K562 (cell line): ENCODE data around the gene MUC3A. TPM values are rescaled to one million over a fixed set of nuclear protein-coding genes. Genes with fewer than 3 reads are reported as not detected.

Source experiments
- ATF1 ChIP-seq, 2 experiments: fragments of 450-650 bp in 1 of 2; IDR thresholded peaks; 2 replicates each; pipeline ENCODE4 v1.6.1; 2016; ENCODE audit warnings: missing compliant biosample characterization in 1 of 2, missing genetic modification characterization in 1 of 2
- BHLHE40 ChIP-seq: IDR thresholded peaks from 2 replicates; pipeline ENCODE4 v1.6.1; 2011; ENCODE audit warnings: low read length, improper control_type of control experiment
- CBX1 ChIP-seq: sonication (generic); IDR thresholded peaks from 2 replicates; pipeline ENCODE4 v1.6.1; 2016; ENCODE audit warnings: antibody characterized with exemption, low read depth, mild to moderate bottlenecking
- CXXC5 ChIP-seq: fragments of 250-450 bp; sonication (Bioruptor Pico); IDR thresholded peaks from 2 replicates; pipeline ENCODE4 v1.8.0; 2022; ENCODE audit warnings: inconsistent platforms, mild to moderate bottlenecking, moderate library complexity
- E2F1 ChIP-seq: sonication (generic); formaldehyde crosslinking; IDR thresholded peaks from 2 replicates; pipeline ENCODE4 v1.8.1; 2023; ENCODE audit warnings: mild to moderate bottlenecking, missing genetic modification reagents, moderate library complexity
- GATAD2B ChIP-seq: fragments of 450-650 bp; IDR thresholded peaks from 2 replicates; pipeline ENCODE4 v1.6.1; 2017; ENCODE audit warnings: mild to moderate bottlenecking, borderline replicate concordance
- HDAC1 ChIP-seq, 2 experiments: fragments of 450-650 bp; IDR thresholded peaks; 2 replicates each; pipeline ENCODE4 v1.6.1; 2016 to 2017; ENCODE audit warnings: inconsistent platforms in 1 of 2, mild to moderate bottlenecking in 1 of 2, moderate library complexity in 1 of 2
- LCOR ChIP-seq: sonication (generic); formaldehyde crosslinking; IDR thresholded peaks from 2 replicates; pipeline ENCODE4 v1.8.0; 2022; ENCODE audit warnings: mild to moderate bottlenecking, missing genetic modification reagents
- NFIC ChIP-seq: fragments of 450-650 bp; IDR thresholded peaks from 2 replicates; pipeline ENCODE4 v1.6.1; 2017; ENCODE audit warnings: mild to moderate bottlenecking, inconsistent platforms
- PTRF ChIP-seq: fragments of 450-650 bp; IDR thresholded peaks from 2 replicates; pipeline ENCODE4 v1.6.1; 2016; ENCODE audit warnings: mild to moderate bottlenecking, missing genetic modification characterization, missing compliant biosample characterization
- RNF2 ChIP-seq: sonication (generic); IDR thresholded peaks from 2 replicates; pipeline ENCODE4 v1.6.1; 2016
- ZNF232 ChIP-seq: sonication (generic); formaldehyde crosslinking; IDR thresholded peaks from 2 replicates; pipeline ENCODE4 v1.8.0; 2022; ENCODE audit warnings: mild to moderate bottlenecking, missing genetic modification reagents
- polyA plus RNA-seq, 8 experiments: library from polyadenylated mRNA; depleted of rRNA in 4 of 8; stranded (reverse) in 5 of 8; unstranded in 3 of 8; fragments of >200 nt; fragmentation: Nextera tagmentation in 2 of 8; fragmentation: Illumina TruSeq in 1 of 8; extraction: Ambion mirVana in 2 of 8; extraction: Trizol in 1 of 8; gene quantifications; 2 replicates each; pipeline versions ENCODE4 v1.2.1 to v1.2.3, GENCODE V29; 2011 to 2014; ENCODE audit warnings: inconsistent platforms in 1 of 8, missing spikeins in 1 of 8
- total RNA-seq, 7 experiments: library from RNA; depleted of rRNA in 6 of 7; stranded (reverse); fragments of >200 nt in 6 of 7; fragmentation: Illumina TruSeq in 2 of 7; extraction: Trizol in 2 of 7; gene quantifications; 2 replicates each; pipeline versions ENCODE4 v1.2.1 to v1.2.3, GENCODE V29; 2011 to 2021; ENCODE audit warnings: low replicate concordance in 1 of 7
- TF ChIP-seq, protein P1 (sequence below): fragments of 450-650 bp; conservative IDR thresholded peaks from 2 replicates; pipeline ENCODE4 v1.6.1; 2016; ENCODE audit warnings: missing genetic modification characterization, low read depth, mild to moderate bottlenecking, control low read depth, missing compliant biosample characterization
- TF ChIP-seq, protein P2 (sequence below): fragments of 250-450 bp; sonication (Bioruptor Pico); IDR thresholded peaks from 2 replicates; pipeline ENCODE4 v1.4.0; 2020; ENCODE audit warnings: mild to moderate bottlenecking, moderate library complexity, borderline replicate concordance

Gene MUC3A
- total and polyA plus RNA-seq, 9 of the 15 experiments (the other 6 are each of a cell fraction or from before 2014, with no cell fraction given) = 0.06 to 2.2 (median 0.20) TPM; not detected in 1

- TF ChIP-seq, protein P1, sequence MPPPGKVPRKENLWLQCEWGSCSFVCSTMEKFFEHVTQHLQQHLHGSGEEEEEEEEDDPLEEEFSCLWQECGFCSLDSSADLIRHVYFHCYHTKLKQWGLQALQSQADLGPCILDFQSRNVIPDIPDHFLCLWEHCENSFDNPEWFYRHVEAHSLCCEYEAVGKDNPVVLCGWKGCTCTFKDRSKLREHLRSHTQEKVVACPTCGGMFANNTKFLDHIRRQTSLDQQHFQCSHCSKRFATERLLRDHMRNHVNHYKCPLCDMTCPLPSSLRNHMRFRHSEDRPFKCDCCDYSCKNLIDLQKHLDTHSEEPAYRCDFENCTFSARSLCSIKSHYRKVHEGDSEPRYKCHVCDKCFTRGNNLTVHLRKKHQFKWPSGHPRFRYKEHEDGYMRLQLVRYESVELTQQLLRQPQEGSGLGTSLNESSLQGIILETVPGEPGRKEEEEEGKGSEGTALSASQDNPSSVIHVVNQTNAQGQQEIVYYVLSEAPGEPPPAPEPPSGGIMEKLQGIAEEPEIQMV (tag) = no peak
- TF ChIP-seq RNF2 (peak; percentile 46; the same call in 1 of the 2 replicates), PTRF (tag) (no peak), BHLHE40 (peak; percentile 69), E2F1 (CRISPR knock-in tag) (peak; percentile 52; the same call in 1 of the 2 replicates), ZNF232 (CRISPR knock-in tag) (no peak), GATAD2B (peak; percentile 99), CBX1 (peak; percentile 92; the same call in 1 of the 2 replicates), ATF1 (CRISPR knock-in tag; IDR thresholded peaks at IDR 0.05) (peak; percentile 56; the same call in 1 of the 2 replicates), ATF1 (tag; IDR thresholded peaks at IDR 0.05) (no peak), LCOR (CRISPR knock-in tag) (0 out of 2 replicates have a peak, but pooled peaks have one; percentile 35), CXXC5 (CRISPR knock-in tag) (peak; percentile 92), NFIC (peak; percentile 61), HDAC1 (IDR thresholded peaks at IDR 0.05) (peak; percentile 70 to 76; a peak in 2 of 4 replicates)
- TF ChIP-seq, protein P2, sequence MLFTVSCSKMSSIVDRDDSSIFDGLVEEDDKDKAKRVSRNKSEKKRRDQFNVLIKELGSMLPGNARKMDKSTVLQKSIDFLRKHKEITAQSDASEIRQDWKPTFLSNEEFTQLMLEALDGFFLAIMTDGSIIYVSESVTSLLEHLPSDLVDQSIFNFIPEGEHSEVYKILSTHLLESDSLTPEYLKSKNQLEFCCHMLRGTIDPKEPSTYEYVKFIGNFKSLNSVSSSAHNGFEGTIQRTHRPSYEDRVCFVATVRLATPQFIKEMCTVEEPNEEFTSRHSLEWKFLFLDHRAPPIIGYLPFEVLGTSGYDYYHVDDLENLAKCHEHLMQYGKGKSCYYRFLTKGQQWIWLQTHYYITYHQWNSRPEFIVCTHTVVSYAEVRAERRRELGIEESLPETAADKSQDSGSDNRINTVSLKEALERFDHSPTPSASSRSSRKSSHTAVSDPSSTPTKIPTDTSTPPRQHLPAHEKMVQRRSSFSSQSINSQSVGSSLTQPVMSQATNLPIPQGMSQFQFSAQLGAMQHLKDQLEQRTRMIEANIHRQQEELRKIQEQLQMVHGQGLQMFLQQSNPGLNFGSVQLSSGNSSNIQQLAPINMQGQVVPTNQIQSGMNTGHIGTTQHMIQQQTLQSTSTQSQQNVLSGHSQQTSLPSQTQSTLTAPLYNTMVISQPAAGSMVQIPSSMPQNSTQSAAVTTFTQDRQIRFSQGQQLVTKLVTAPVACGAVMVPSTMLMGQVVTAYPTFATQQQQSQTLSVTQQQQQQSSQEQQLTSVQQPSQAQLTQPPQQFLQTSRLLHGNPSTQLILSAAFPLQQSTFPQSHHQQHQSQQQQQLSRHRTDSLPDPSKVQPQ (CRISPR knock-in tag) = no peak
These were observed 16.6 kb downstream of the MUC3A start (continued) for GRCh38 chr7:100965723-100966541.
